ENCODE measurements around the gene MAK. TPM values are rescaled to one million over a fixed set of nuclear protein-coding genes. Genes with fewer than 3 reads are reported as not detected.
"Not testable (repeated sequence)": the region's sequence is repeated elsewhere in the genome, so short reads cannot be mapped to it uniquely, and the experiment has no call there.

The MAK gene
- polyA plus RNA-seq, 1 donor (not counting 4 experiments of a cell fraction or from before 2014, with no cell fraction given): not detected

- TF ChIP-seq CTCF (optimal IDR thresholded peaks at IDR 0.05 in 1 of 3, IDR thresholded peaks at IDR 0.05 in 1 of 3, conservative IDR thresholded peaks at IDR 0.05 in 1 of 3; ENCODE audit: extremely low read depth in 1 of 3, insufficient read depth in 2 of 3, low read length in 3 of 3) (no peak), EZH2 (IDR thresholded peaks at IDR 0.05; ENCODE audit: low read length) (no peak)
- no peaks in the 10 kb centered on the region for H3K9me1 ChIP-seq (ENCODE audit: control insufficient read depth, extremely low read depth, insufficient read depth, low read length)
- dilution Hi-C loops (cut with MboI; ENCODE audit: extremely low pct_ligation_motif_present, low sequenced_read_pairs): no loop called here
- FAIRE-seq (no peak), DNase-seq (ENCODE audit: low read depth, low spot score) (no peak)
- peak overlapping the region; percentile 79 for H2AFZ ChIP-seq (ENCODE audit: control insufficient read depth, low read length)
- H3K27ac ChIP-seq (ENCODE audit: control insufficient read depth, insufficient read depth, low read length): peak overlapping the region; percentile 71
- peaks cover 17% of the 10 kb centered on the region for H3K4me1 ChIP-seq (ENCODE audit: control insufficient read depth, extremely low read depth, insufficient read depth, low read length)
- no peaks in the 10 kb centered on the region for H3K27me3 ChIP-seq (ENCODE audit: control insufficient read depth, extremely low read depth, insufficient read depth, low read length)
- peaks cover 16 to 19% of the 10 kb centered on the region in 2 experiments for H3K36me3 ChIP-seq (ENCODE audit: control insufficient read depth in 2 of 2, extremely low read depth in 1 of 2, insufficient read depth in 2 of 2, low read length in 2 of 2)
- peak overlapping the region; percentile 93 for H3K9ac ChIP-seq (ENCODE audit: control insufficient read depth, extremely low read depth, insufficient read depth, low read length)
- H3K4me2 ChIP-seq (ENCODE audit: control insufficient read depth, extremely low read depth, insufficient read depth, low read depth, low read length): peak overlapping the region; percentile 75
- peak overlapping the region; percentile 62 to 94 (median 88) for H3K4me3 ChIP-seq (ENCODE audit: control insufficient read depth in 2 of 3, extremely low read depth in 1 of 3, insufficient read depth in 2 of 3, low read depth in 1 of 3, low read length in 3 of 3)
- H3K9me3 ChIP-seq (ENCODE audit: control insufficient read depth, low read depth, low read length): peaks cover 5% of the 10 kb centered on the region
- H4K20me1 ChIP-seq (ENCODE audit: control insufficient read depth, extremely low read depth, insufficient read depth, low read length): no peaks in the 10 kb centered on the region
- peaks cover 35% of the 10 kb centered on the region for H3K79me2 ChIP-seq (ENCODE audit: control insufficient read depth, insufficient read depth, low read length)
Measured at GRCh38 chr6:10721850-10722569, 116.3 kb downstream of the MAK start.

GRCh38 chr6:10720960-10721849, 117.1 kb downstream of the MAK start:
- Histone ChIP-seq H3K4me2 (ENCODE audit: control insufficient read depth, extremely low read depth, insufficient read depth, low read depth, low read length) (peak overlapping the region; percentile 75), H3K36me3 (ENCODE audit: control insufficient read depth in 2 of 2, extremely low read depth in 1 of 2, insufficient read depth in 2 of 2, low read length in 2 of 2) (peaks cover 11 to 14% of the 10 kb centered on the region in 2 experiments), H3K4me1 (ENCODE audit: control insufficient read depth, extremely low read depth, insufficient read depth, low read length) (peaks cover 17% of the 10 kb centered on the region), H3K4me3 (ENCODE audit: control insufficient read depth in 2 of 3, extremely low read depth in 1 of 3, insufficient read depth in 2 of 3, low read depth in 1 of 3, low read length in 3 of 3) (peak overlapping the region in 2 of 3 experiments; percentile 45 to 51), H3K9ac (ENCODE audit: control insufficient read depth, extremely low read depth, insufficient read depth, low read length) (peak overlapping the region; percentile 58), H3K79me2 (ENCODE audit: control insufficient read depth, insufficient read depth, low read length) (peaks cover 32% of the 10 kb centered on the region)
- H3K27me3 ChIP-seq (ENCODE audit: control insufficient read depth, extremely low read depth, insufficient read depth, low read length); FAIRE-seq; DNase-seq (ENCODE audit: low read depth, low spot score); dilution Hi-C loops (cut with MboI; ENCODE audit: extremely low pct_ligation_motif_present, low sequenced_read_pairs); H3K9me3 ChIP-seq (ENCODE audit: control insufficient read depth, low read depth, low read length); H4K20me1 ChIP-seq (ENCODE audit: control insufficient read depth, extremely low read depth, insufficient read depth, low read length); H3K9me1 ChIP-seq (ENCODE audit: control insufficient read depth, extremely low read depth, insufficient read depth, low read length); H3K27ac ChIP-seq (ENCODE audit: control insufficient read depth, insufficient read depth, low read length); H2AFZ ChIP-seq (ENCODE audit: control insufficient read depth, low read length): not testable (repeated sequence)
